Measurements from ENCODE around the gene CHRNA7. TPM values are rescaled to one million over a fixed set of nuclear protein-coding genes. Genes with fewer than 3 reads are reported as not detected.

CHRNA7 gene
- total RNA-seq, 2 donors from 2014 or later: 1.1 TPM; not detected in 1

GRCh38 chr15:32099097-32099785 lies 68.9 kb downstream of the CHRNA7 start:
- H3K27me3 ChIP-seq: no peaks in the 10 kb centered on the region
- H3K4me3 ChIP-seq: no peak overlapping the region
- no peak for DNase-seq (ENCODE audit: low spot score)
- H3K4me1 ChIP-seq: no peaks in the 10 kb centered on the region
- no peaks in the 10 kb centered on the region for H3K9me3 ChIP-seq
- no peak for TF ChIP-seq CTCF (IDR thresholded peaks at IDR 0.05)
- no peaks in the 10 kb centered on the region for H3K36me3 ChIP-seq
- no peak overlapping the region for H3K27ac ChIP-seq

GRCh38 chr15:32099956-32100684 lies 69.8 kb downstream of the CHRNA7 start:
- Histone ChIP-seq H3K4me1 (peaks cover 0 to 7% of the 10 kb centered on the region in 2 donors), H3K4me3 (no peak overlapping the region), H3K36me3 (no peaks in the 10 kb centered on the region), H3K9me3 (no peaks in the 10 kb centered on the region), H3K27ac (peak overlapping the region in 1 of 2 donors; percentile 21), H3K27me3 (no peaks in the 10 kb centered on the region)
- DNase-seq (ENCODE audit: low spot score): no peak
- TF ChIP-seq CTCF (IDR thresholded peaks at IDR 0.05): no peak

- Histone ChIP-seq H3K27ac (peak overlapping the region in 1 of 2 donors; percentile 18), H3K9me3 (no peaks in the 10 kb centered on the region), H3K4me3 (no peak overlapping the region), H3K4me1 (peaks cover 0 to 21% of the 10 kb centered on the region in 2 donors), H3K36me3 (no peaks in the 10 kb centered on the region), H3K27me3 (no peaks in the 10 kb centered on the region)
- no peak for TF ChIP-seq CTCF (IDR thresholded peaks at IDR 0.05)
- no peak for DNase-seq (ENCODE audit: low spot score)
Observed at GRCh38 chr15:32104061-32104995, 74.0 kb downstream of the CHRNA7 start.

GRCh38 chr15:32105258-32106241 lies 75.2 kb downstream of the CHRNA7 start:
- Histone ChIP-seq H3K9me3 (no peaks in the 10 kb centered on the region), H3K27me3 (no peaks in the 10 kb centered on the region), H3K27ac (peak overlapping the region in 1 of 2 donors; percentile 35), H3K4me1 (peaks cover 0 to 21% of the 10 kb centered on the region in 2 donors), H3K36me3 (no peaks in the 10 kb centered on the region), H3K4me3 (no peak overlapping the region)
- TF ChIP-seq CTCF (IDR thresholded peaks at IDR 0.05): no peak
- DNase-seq (ENCODE audit: low spot score): no peak
